Left ventricle myocardium superior (tissue), 1 donor: ENCODE data around the gene RASGEF1B. TPM values are rescaled to one million over a fixed set of nuclear protein-coding genes. Genes with fewer than 3 reads are reported as not detected.

Experiments
- ATAC-seq: fragments of 200-7000 bp; cut with Tn5 transposase; one replicate; pipeline ENCODE4 v1.9.1; 2020; ENCODE audit warnings: mild to moderate bottlenecking, moderate library complexity
- DNase-seq: peaks from one replicate; pipeline ENCODE4 v3.0.0-alpha.2; 2020
- intact Hi-C: fragments of 100-400 bp; cut with micrococcal nuclease; formaldehyde crosslinking; loops from one replicate; pipeline ENCODE4 v1.11.0; 2022
- total RNA-seq: library from RNA; stranded (reverse); fragmentation: NEBNext Ultra II Directional; extraction: Animal tissue kit (Norgen Biotek cat#: 25700); gene quantifications from one replicate; pipeline ENCODE4 v1.2.1, GENCODE V29; 2021
- donor health status: DM: no; HTN: yes; CAD: no; lungs with severe emphysema.

RASGEF1B gene
- total RNA-seq, 1 donor from 2014 or later: 2.1 TPM

- ATAC-seq (peak; percentile 58), DNase-seq (peak; percentile 54)
- intact Hi-C loops: no loop called here
These were observed 1.0 kb downstream of the RASGEF1B start for GRCh38 chr4:81470456-81471297.

GRCh38 chr4:81469781-81470455 is 1.8 kb downstream of the RASGEF1B start:
- no peak for ATAC-seq
- no peak for DNase-seq
- intact Hi-C loops: no loop called here

- DNase-seq: no peak
- intact Hi-C loops: no loop called here
- no peak for ATAC-seq
These were observed 3.0 kb downstream of the RASGEF1B start for GRCh38 chr4:81468678-81469077.

- DNase-seq: no peak
- intact Hi-C loops: loop anchor here (1.0 kb wide), 1 partner anchor 377 kb away; no protein-coding TSS in a partner anchor
- ATAC-seq: no peak
These were observed 4.1 kb downstream of the RASGEF1B start for GRCh38 chr4:81467672-81467964.

GRCh38 chr4:81466841-81467671 is 4.7 kb downstream of the RASGEF1B start:
- DNase-seq: no peak

GRCh38 chr4:81465406-81466340 is 6.0 kb downstream of the RASGEF1B start:
- DNase-seq: no peak
- intact Hi-C loops: no loop called here
- no peak for ATAC-seq

More at GRCh38 chr4:81466841-81467671, 4.7 kb downstream of the RASGEF1B start:
- intact Hi-C loops: loop anchor here (1.0 kb wide), 1 partner anchor 377 kb away; no protein-coding TSS in a partner anchor
- no peak for ATAC-seq

GRCh38 chr4:81460834-81461233 is 10.9 kb downstream of the RASGEF1B start:
- intact Hi-C loops: no loop called here
- DNase-seq: no peak
- no peak for ATAC-seq

GRCh38 chr4:81460191-81460701 is 11.5 kb downstream of the RASGEF1B start:
- intact Hi-C loops: no loop called here
- ATAC-seq (no peak), DNase-seq (no peak)

- intact Hi-C loops: no loop called here
- no peak for ATAC-seq
- no peak for DNase-seq
These were observed 12.5 kb downstream of the RASGEF1B start for GRCh38 chr4:81459228-81459627.

- intact Hi-C loops: no loop called here
- ATAC-seq (no peak), DNase-seq (no peak)
These were observed 13.7 kb downstream of the RASGEF1B start for GRCh38 chr4:81457921-81458520.

GRCh38 chr4:81457345-81457744 is 14.4 kb downstream of the RASGEF1B start:
- no peak for DNase-seq
- no peak for ATAC-seq
- intact Hi-C loops: no loop called here

- intact Hi-C loops: no loop called here
- no peak for DNase-seq
- ATAC-seq: no peak
These were observed 15.8 kb downstream of the RASGEF1B start for GRCh38 chr4:81455897-81456296.

- intact Hi-C loops: no loop called here
- ATAC-seq: no peak
- DNase-seq: no peak
These were observed 16.8 kb downstream of the RASGEF1B start for GRCh38 chr4:81454948-81455347.

- ATAC-seq (no peak), DNase-seq (no peak)
- intact Hi-C loops: no loop called here
These were observed 17.2 kb downstream of the RASGEF1B start for GRCh38 chr4:81454499-81454898.

GRCh38 chr4:81453024-81453423 is 18.7 kb downstream of the RASGEF1B start:
- ATAC-seq (no peak), DNase-seq (no peak)
- intact Hi-C loops: no loop called here

GRCh38 chr4:81452452-81453006 is 19.2 kb downstream of the RASGEF1B start:
- ATAC-seq: no peak

GRCh38 chr4:81449015-81449414 is 22.7 kb downstream of the RASGEF1B start:
- ATAC-seq (no peak), DNase-seq (no peak)
- intact Hi-C loops: no loop called here

More at GRCh38 chr4:81452452-81453006, 19.2 kb downstream of the RASGEF1B start:
- DNase-seq: no peak
- intact Hi-C loops: no loop called here
